ENCODE results near the gene DIPK1B.

Gene DIPK1B

DNA sequence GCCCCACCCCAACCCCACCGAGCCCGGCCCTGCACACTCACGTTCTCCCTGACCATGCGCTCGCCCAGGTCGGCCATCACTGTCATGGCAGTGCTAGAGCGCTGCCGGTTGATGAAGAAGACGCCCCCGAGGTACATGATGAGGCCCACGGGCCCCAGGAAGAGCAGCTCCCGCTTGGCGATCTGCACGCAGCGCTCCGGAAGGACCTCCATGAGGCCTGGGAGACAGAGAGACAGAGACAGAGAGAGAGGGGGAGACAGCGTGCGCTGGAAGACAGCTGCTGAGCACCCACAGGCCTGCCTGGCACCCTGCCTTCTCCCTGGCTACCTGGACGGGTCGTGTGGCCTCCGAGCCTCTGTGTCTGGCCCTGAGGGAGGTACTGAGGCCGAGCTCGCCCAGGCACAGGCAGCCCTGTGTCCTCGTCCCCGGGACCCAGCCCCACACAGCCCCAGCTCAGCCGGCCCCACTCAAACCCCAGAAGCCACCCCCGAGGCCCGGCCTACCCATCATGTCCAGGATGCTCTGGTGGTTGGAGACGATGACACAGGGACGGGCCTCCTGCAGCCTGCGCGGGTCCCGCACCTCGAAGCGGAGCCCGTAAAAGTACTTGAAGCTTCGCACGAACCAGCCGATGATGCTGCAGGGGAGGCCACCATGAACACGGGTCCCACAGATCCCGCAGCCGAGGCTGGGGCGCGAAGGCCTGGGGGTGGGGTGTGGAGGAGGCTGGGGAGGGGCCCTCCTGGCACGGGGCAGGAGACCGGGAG is 35.3 kb upstream of the DIPK1B start:
- Histone ChIP-seq H3K23ac (ENCODE audit: low read length) (no peak overlapping the region), H2AK5ac (ENCODE audit: low read length) (no peak overlapping the region), H3K79me1 (ENCODE audit: low read length) (no peaks in the 10 kb centered on the region), H3K4me2 (ENCODE audit: low read length) (no peak overlapping the region), H3K79me2 (ENCODE audit: control insufficient read depth, insufficient read depth, low read length) (no peaks in the 10 kb centered on the region), H3K4ac (ENCODE audit: low read depth, low read length) (no peak overlapping the region), H3K4me3 (ENCODE audit: low read length) (no peak overlapping the region), H3K36me3 (ENCODE audit: control insufficient read depth, insufficient read depth, low read length) (no peaks in the 10 kb centered on the region), H2BK120ac (ENCODE audit: low read depth, low read length) (no peak overlapping the region), H2BK15ac (replicated peaks; ENCODE audit: low read depth) (no peak overlapping the region), H3K27me3 (ENCODE audit: insufficient read depth, low read length, poor library complexity) (no peaks in the 10 kb centered on the region), H3K18ac (ENCODE audit: low read length) (no peak overlapping the region), H3K56ac (ENCODE audit: low read length) (no peak overlapping the region), H4K5ac (ENCODE audit: low read length) (no peak overlapping the region), H4K8ac (ENCODE audit: low read depth, low read length) (no peak overlapping the region), H2BK5ac (ENCODE audit: low read length) (no peak overlapping the region), H3K4me1 (ENCODE audit: control insufficient read depth, low read depth, low read length) (no peaks in the 10 kb centered on the region), H3K9ac (ENCODE audit: low read length) (no peak overlapping the region), H3K27ac (ENCODE audit: low read depth, low read length) (no peak overlapping the region)
- no CpG with 5 or more reads among the region's 46 CpGs for WGBS (ENCODE audit: extremely low coverage, insufficient coverage, low lambda C conversion rate)
- no peak for DNase-seq

DNA sequence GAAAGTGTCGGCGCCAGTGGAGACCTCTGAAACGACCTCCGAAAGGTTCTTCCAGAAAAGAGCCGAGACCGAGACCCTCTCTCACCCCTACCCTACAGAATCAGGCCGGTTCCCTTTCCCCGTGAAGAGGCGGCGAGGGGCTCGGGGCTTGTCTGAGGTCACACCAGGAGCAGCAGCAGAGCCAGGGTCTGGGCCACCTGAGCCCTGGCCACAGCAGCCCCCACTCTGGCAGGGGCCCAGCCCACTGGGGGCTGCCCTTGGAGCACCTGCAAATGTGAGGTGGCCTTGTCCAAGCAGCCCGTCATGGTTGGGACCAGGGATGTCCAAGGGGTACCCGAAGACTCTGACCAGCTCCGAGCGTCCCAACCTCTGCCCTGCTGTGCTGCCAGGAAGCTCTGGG is 34.3 kb upstream of the DIPK1B start:
- Histone ChIP-seq H3K27me3 (ENCODE audit: insufficient read depth, low read length, poor library complexity) (no peaks in the 10 kb centered on the region), H3K36me3 (ENCODE audit: control insufficient read depth, insufficient read depth, low read length) (no peaks in the 10 kb centered on the region), H3K79me1 (ENCODE audit: low read length) (no peaks in the 10 kb centered on the region), H3K23ac (ENCODE audit: low read length) (peak overlapping the region; percentile 66), H2AK5ac (ENCODE audit: low read length) (no peak overlapping the region), H2BK120ac (ENCODE audit: low read depth, low read length) (no peak overlapping the region), H2BK15ac (replicated peaks; ENCODE audit: low read depth) (no peak overlapping the region), H4K8ac (ENCODE audit: low read depth, low read length) (no peak overlapping the region), H3K18ac (ENCODE audit: low read length) (no peak overlapping the region), H2BK5ac (ENCODE audit: low read length) (no peak overlapping the region), H3K27ac (ENCODE audit: low read depth, low read length) (no peak overlapping the region), H3K56ac (ENCODE audit: low read length) (no peak overlapping the region), H4K5ac (ENCODE audit: low read length) (no peak overlapping the region), H3K4me3 (ENCODE audit: low read length) (no peak overlapping the region), H3K4ac (ENCODE audit: low read depth, low read length) (no peak overlapping the region), H3K9ac (ENCODE audit: low read length) (no peak overlapping the region), H3K79me2 (ENCODE audit: control insufficient read depth, insufficient read depth, low read length) (no peaks in the 10 kb centered on the region), H3K4me2 (ENCODE audit: low read length) (no peak overlapping the region), H3K4me1 (ENCODE audit: control insufficient read depth, low read depth, low read length) (no peaks in the 10 kb centered on the region)
- no CpG with 5 or more reads among the region's 15 CpGs for WGBS (ENCODE audit: extremely low coverage, insufficient coverage, low lambda C conversion rate)
- no peak for DNase-seq

DNA sequence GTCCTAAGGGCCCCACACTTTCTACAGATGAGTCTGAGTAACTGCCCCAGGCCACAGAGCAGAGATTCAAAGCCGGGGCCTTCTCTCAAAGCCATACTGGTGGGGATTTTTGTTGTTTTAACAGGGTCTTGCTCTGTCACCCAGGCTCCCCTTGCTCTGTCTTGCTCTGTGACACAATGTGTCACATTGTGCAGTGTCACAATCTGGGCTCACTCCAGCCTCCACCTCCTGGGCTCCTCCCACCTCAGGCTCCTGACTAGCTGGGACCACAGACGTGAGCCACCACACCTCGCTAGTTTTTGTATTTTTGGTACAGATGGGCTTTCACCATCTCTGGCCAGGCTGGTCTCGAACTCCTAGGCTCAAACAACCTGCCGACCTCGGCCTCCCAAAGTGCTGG is 33.7 kb upstream of the DIPK1B start:
- no peak overlapping the region for H3K23ac ChIP-seq (ENCODE audit: low read length)
- WGBS (ENCODE audit: extremely low coverage, insufficient coverage, low lambda C conversion rate), result no CpG with 5 or more reads among the region's 6 CpGs
- H4K8ac ChIP-seq (ENCODE audit: low read depth, low read length), result no peak overlapping the region
- H3K56ac ChIP-seq (ENCODE audit: low read length), result no peak overlapping the region
- H3K9ac ChIP-seq (ENCODE audit: low read length), result no peak overlapping the region
- H3K4me2 ChIP-seq (ENCODE audit: low read length), result no peak overlapping the region
- H2BK15ac ChIP-seq (replicated peaks; ENCODE audit: low read depth), result no peak overlapping the region
- no peaks in the 10 kb centered on the region for H3K79me2 ChIP-seq (ENCODE audit: control insufficient read depth, insufficient read depth, low read length)
- no peak overlapping the region for H2AK5ac ChIP-seq (ENCODE audit: low read length)
- no peaks in the 10 kb centered on the region for H3K79me1 ChIP-seq (ENCODE audit: low read length)
- no peaks in the 10 kb centered on the region for H3K4me1 ChIP-seq (ENCODE audit: control insufficient read depth, low read depth, low read length)
- H3K27ac ChIP-seq (ENCODE audit: low read depth, low read length), result no peak overlapping the region
- H3K4me3 ChIP-seq (ENCODE audit: low read length), result no peak overlapping the region
- H2BK5ac ChIP-seq (ENCODE audit: low read length), result no peak overlapping the region
- no peak overlapping the region for H4K5ac ChIP-seq (ENCODE audit: low read length)
- DNase-seq, result no peak
- no peaks in the 10 kb centered on the region for H3K27me3 ChIP-seq (ENCODE audit: insufficient read depth, low read length, poor library complexity)
- H3K18ac ChIP-seq (ENCODE audit: low read length), result no peak overlapping the region
- no peak overlapping the region for H3K4ac ChIP-seq (ENCODE audit: low read depth, low read length)
- no peak overlapping the region for H2BK120ac ChIP-seq (ENCODE audit: low read depth, low read length)
- H3K36me3 ChIP-seq (ENCODE audit: control insufficient read depth, insufficient read depth, low read length), result no peaks in the 10 kb centered on the region

DNA sequence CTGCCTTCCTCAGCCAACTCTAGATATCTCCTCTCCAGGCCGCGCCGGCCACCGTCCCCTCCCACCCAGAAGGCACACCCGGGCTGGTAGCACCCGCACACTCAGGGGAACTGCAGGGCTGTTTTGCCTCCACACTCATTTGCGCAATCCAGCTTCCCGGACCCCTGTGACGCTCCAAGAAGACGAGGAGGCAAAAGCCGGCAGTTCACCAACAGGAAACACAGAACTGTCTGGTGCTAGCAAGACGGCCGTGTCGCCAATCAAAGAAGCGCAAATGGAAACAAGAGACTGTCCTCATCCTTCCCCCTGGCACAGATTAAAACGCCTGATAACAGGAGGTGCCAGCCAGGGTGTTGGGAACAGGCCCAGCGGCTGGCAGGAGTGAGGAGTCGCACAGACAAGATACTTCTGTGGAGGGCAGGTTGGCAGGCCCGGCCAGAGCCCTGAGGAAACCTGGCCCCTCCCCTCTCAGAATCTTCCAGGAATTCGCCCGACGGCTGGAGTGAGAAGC is 32.9 kb upstream of the DIPK1B start:
- Histone ChIP-seq H3K4me2 (ENCODE audit: low read length) (no peak overlapping the region), H2BK15ac (replicated peaks; ENCODE audit: low read depth) (no peak overlapping the region), H4K5ac (ENCODE audit: low read length) (no peak overlapping the region), H2BK120ac (ENCODE audit: low read depth, low read length) (no peak overlapping the region), H3K4me1 (ENCODE audit: control insufficient read depth, low read depth, low read length) (no peaks in the 10 kb centered on the region), H3K4me3 (ENCODE audit: low read length) (no peak overlapping the region), H3K56ac (ENCODE audit: low read length) (no peak overlapping the region), H3K27ac (ENCODE audit: low read depth, low read length) (no peak overlapping the region), H3K79me1 (ENCODE audit: low read length) (no peaks in the 10 kb centered on the region), H2BK5ac (ENCODE audit: low read length) (no peak overlapping the region), H3K36me3 (ENCODE audit: control insufficient read depth, insufficient read depth, low read length) (no peaks in the 10 kb centered on the region), H3K4ac (ENCODE audit: low read depth, low read length) (no peak overlapping the region), H3K27me3 (ENCODE audit: insufficient read depth, low read length, poor library complexity) (no peaks in the 10 kb centered on the region), H3K79me2 (ENCODE audit: control insufficient read depth, insufficient read depth, low read length) (no peaks in the 10 kb centered on the region), H3K18ac (ENCODE audit: low read length) (no peak overlapping the region), H3K23ac (ENCODE audit: low read length) (no peak overlapping the region), H2AK5ac (ENCODE audit: low read length) (no peak overlapping the region), H4K8ac (ENCODE audit: low read depth, low read length) (no peak overlapping the region), H3K9ac (ENCODE audit: low read length) (no peak overlapping the region)
- no CpG with 5 or more reads among the region's 22 CpGs for WGBS (ENCODE audit: extremely low coverage, insufficient coverage, low lambda C conversion rate)
- DNase-seq, result no peak

DNA sequence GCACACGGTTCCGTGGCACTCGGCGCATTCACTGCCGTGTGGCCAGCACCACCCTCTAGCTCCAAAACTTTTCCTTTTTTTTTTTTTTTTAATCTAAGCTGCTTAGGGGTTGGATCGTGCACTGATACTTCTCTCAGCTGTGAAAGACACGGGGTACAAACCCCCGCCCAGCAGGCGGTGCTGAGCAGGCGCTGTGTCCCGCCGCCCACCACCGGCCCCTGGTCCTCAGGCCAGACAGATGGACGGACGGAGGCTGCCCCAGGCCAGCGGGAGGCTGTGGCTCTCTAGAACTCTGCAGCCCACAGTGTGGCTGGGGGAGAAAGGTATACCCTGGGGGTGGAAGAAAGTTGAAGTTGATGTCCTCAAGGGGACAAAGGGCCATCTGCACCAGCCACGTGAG is 31.3 kb upstream of the DIPK1B start:
- Histone ChIP-seq H4K8ac (ENCODE audit: low read depth, low read length) (no peak overlapping the region), H4K5ac (ENCODE audit: low read length) (no peak overlapping the region), H2BK15ac (replicated peaks; ENCODE audit: low read depth) (no peak overlapping the region), H3K4me1 (ENCODE audit: control insufficient read depth, low read depth, low read length) (no peaks in the 10 kb centered on the region), H3K4ac (ENCODE audit: low read depth, low read length) (no peak overlapping the region), H2BK120ac (ENCODE audit: low read depth, low read length) (no peak overlapping the region), H3K23ac (ENCODE audit: low read length) (no peak overlapping the region), H3K27me3 (ENCODE audit: insufficient read depth, low read length, poor library complexity) (no peaks in the 10 kb centered on the region), H3K79me2 (ENCODE audit: control insufficient read depth, insufficient read depth, low read length) (no peaks in the 10 kb centered on the region), H2BK5ac (ENCODE audit: low read length) (no peak overlapping the region), H3K9ac (ENCODE audit: low read length) (no peak overlapping the region), H3K79me1 (ENCODE audit: low read length) (no peaks in the 10 kb centered on the region), H3K56ac (ENCODE audit: low read length) (no peak overlapping the region), H2AK5ac (ENCODE audit: low read length) (no peak overlapping the region), H3K27ac (ENCODE audit: low read depth, low read length) (no peak overlapping the region), H3K36me3 (ENCODE audit: control insufficient read depth, insufficient read depth, low read length) (no peaks in the 10 kb centered on the region), H3K18ac (ENCODE audit: low read length) (no peak overlapping the region), H3K4me3 (ENCODE audit: low read length) (no peak overlapping the region), H3K4me2 (ENCODE audit: low read length) (no peak overlapping the region)
- no CpG with 5 or more reads among the region's 17 CpGs for WGBS (ENCODE audit: extremely low coverage, insufficient coverage, low lambda C conversion rate)
- DNase-seq, result no peak

All from mesendoderm (in vitro differentiated cells).